GM19324 (cell line): ENCODE measurements around the gene CPNE5.
"Not testable (repeated sequence)": the region's sequence is repeated elsewhere in the genome, so short reads cannot be mapped to it uniquely, and the experiment has no call there.

Experiments
- ATAC-seq: cut with Tn5 transposase; IDR thresholded peaks from one replicate; pipeline ENCODE4 v1.9.1; 2021; ENCODE audit warnings: mild to moderate bottlenecking, moderate library complexity; ENCODE audit not compliant: unreplicated experiment, low FRiP score

The CPNE5 gene

GRCh38 chr6:36715469-36715868 lies 123.8 kb downstream of the CPNE5 start:
- no peak for ATAC-seq

- no peak for ATAC-seq
These were observed 124.7 kb downstream of the CPNE5 start for GRCh38 chr6:36714511-36714910.

- no peak for ATAC-seq
These were observed 125.4 kb downstream of the CPNE5 start for GRCh38 chr6:36713846-36714245.

GRCh38 chr6:36712816-36713215 lies 126.4 kb downstream of the CPNE5 start:
- ATAC-seq, result no peak

GRCh38 chr6:36706339-36706738 lies 132.9 kb downstream of the CPNE5 start:
- no peak for ATAC-seq

GRCh38 chr6:36704961-36705577 lies 134.2 kb downstream of the CPNE5 start:
- not testable (repeated sequence) for ATAC-seq

- no peak for ATAC-seq
These were observed 135.3 kb downstream of the CPNE5 start for GRCh38 chr6:36703982-36704381.

GRCh38 chr6:36703081-36703606 lies 136.1 kb downstream of the CPNE5 start:
- no peak for ATAC-seq

- no peak for ATAC-seq
These were observed 136.6 kb downstream of the CPNE5 start for GRCh38 chr6:36702656-36703055.

- ATAC-seq, result no peak
These were observed 137.7 kb downstream of the CPNE5 start for GRCh38 chr6:36701401-36701991.

- no peak for ATAC-seq
These were observed 138.4 kb downstream of the CPNE5 start for GRCh38 chr6:36700831-36701230.

- ATAC-seq, result no peak
These were observed 139.0 kb downstream of the CPNE5 start for GRCh38 chr6:36700071-36700812.

GRCh38 chr6:36699348-36699747 lies 139.9 kb downstream of the CPNE5 start:
- ATAC-seq, result no peak

- ATAC-seq, result no peak
These were observed 140.4 kb downstream of the CPNE5 start for GRCh38 chr6:36698871-36699271.

GRCh38 chr6:36698196-36698595 lies 141.0 kb downstream of the CPNE5 start:
- ATAC-seq, result no peak

GRCh38 chr6:36697481-36697903 lies 141.8 kb downstream of the CPNE5 start, which contains the start of gene RAB44:
Gene RAB44 (plus strand): TSS chr6:36697826. CDS start chr6:36704236, 6,410 bp downstream.
- no peak for ATAC-seq

- no peak for ATAC-seq
These were observed 143.8 kb downstream of the CPNE5 start for GRCh38 chr6:36695414-36695813.

- no peak for ATAC-seq
These were observed 144.6 kb downstream of the CPNE5 start for GRCh38 chr6:36694616-36695015.

GRCh38 chr6:36692861-36693702 lies 146.2 kb downstream of the CPNE5 start:
- no peak for ATAC-seq

- no peak for ATAC-seq
These were observed 147.0 kb downstream of the CPNE5 start for GRCh38 chr6:36692220-36692619.

- no peak for ATAC-seq
These were observed 147.6 kb downstream of the CPNE5 start for GRCh38 chr6:36691612-36692011.
